ENCODE data around the gene PDE4D. TPM values are rescaled to one million over a fixed set of nuclear protein-coding genes. Genes with fewer than 3 reads are reported as not detected.

Gene PDE4D
- total and polyA plus RNA-seq, 2 of the 4 experiments (the other 2 are of a cell fraction) = 1.4 to 7.9 TPM

DNA sequence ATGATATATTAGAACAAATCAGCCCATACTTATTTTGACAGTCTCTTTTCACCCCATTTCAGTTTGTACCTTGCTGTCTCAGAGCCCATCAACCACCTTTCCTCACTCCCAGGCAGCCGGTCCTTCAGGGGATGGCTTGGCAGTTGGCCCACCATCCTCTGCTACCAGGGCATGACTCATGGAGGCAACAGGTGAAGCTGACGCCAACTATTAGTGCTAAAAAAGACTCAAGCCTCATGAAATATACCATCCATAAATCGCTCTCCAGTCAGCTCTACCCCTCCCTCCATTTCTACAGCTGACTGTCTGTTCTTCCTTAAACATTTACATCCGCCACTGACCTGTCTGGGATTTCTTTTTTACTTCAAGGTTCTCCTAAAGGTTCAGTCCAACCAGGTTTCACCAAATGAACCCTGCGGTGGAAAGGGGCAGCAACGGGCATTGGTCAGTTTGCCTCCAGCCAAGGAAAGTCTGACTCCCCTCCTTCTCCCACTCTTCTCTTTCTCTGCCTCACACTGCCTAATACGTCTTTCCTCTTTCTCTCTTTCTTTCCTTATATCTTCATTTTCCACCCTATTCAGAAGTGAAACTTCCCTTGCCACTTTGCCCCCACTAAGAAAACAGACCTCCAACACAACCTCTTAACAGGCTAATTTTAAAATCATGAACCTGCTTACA lies 871.5 kb downstream of the PDE4D start:
- in situ Hi-C loops (cut with MboI; ENCODE audit: low sequenced_read_pairs) = no loop called here
- H3K9ac ChIP-seq (ENCODE audit: low read depth, low read length) = no peak overlapping the region
- no TSS peak for BruUV-seq (replicated peaks)
- H3K27me3 ChIP-seq (ENCODE audit: control insufficient read depth, insufficient read depth, low read length) = no peaks in the 10 kb centered on the region
- H2BK5ac ChIP-seq (ENCODE audit: low read depth, low read length, poor library complexity, severe bottlenecking) = no peak overlapping the region
- H3K4ac ChIP-seq (ENCODE audit: low read depth, low read length) = no peak overlapping the region
- no peaks in the 10 kb centered on the region for H3K9me3 ChIP-seq (ENCODE audit: control insufficient read depth, insufficient read depth, low read length)
- H3K36me3 ChIP-seq (ENCODE audit: control insufficient read depth, insufficient read depth, low read length) = peaks cover 13% of the 10 kb centered on the region
- peaks cover 10% of the 10 kb centered on the region for H4K20me1 ChIP-seq (ENCODE audit: insufficient read depth, low read length)
- no peak overlapping the region for H2AK9ac ChIP-seq (replicated peaks; ENCODE audit: low read depth, low read length, poor library complexity)
- dilution Hi-C loops (cut with HindIII; ENCODE audit: low sequenced_read_pairs, unreplicated experiment) = no loop called here
- no peak overlapping the region for H3K23ac ChIP-seq (ENCODE audit: low read depth, low read length)
- H4K5ac ChIP-seq (ENCODE audit: low read depth, low read length) = no peak overlapping the region
- no peak overlapping the region for H2BK20ac ChIP-seq (ENCODE audit: low read depth, low read length)
- ATAC-seq (ENCODE audit: low read depth) (no peak), DNase-seq (no peak)
- H3K27ac ChIP-seq (ENCODE audit: insufficient read depth, low read length) = no peak overlapping the region
- H4K91ac ChIP-seq (ENCODE audit: insufficient read depth, low read depth, low read length) = no peak overlapping the region
- no peak overlapping the region for H3K56ac ChIP-seq (ENCODE audit: extremely low read depth, insufficient read depth, low read length)
- no peak overlapping the region for H2AFZ ChIP-seq (replicated peaks; ENCODE audit: low read length, poor library complexity)
- H3K18ac ChIP-seq (ENCODE audit: low read depth, low read length) = no peak overlapping the region
- no peak overlapping the region for H4K8ac ChIP-seq (ENCODE audit: low read depth in 2 of 2, low read length in 2 of 2)
- TF ChIP-seq MAZ (IDR thresholded peaks at IDR 0.05; ENCODE audit: borderline replicate concordance, low read depth, low read length) (no peak), RCOR1 (IDR thresholded peaks at IDR 0.05; ENCODE audit: insufficient replicate concordance, low read length) (no peak), POLR2A (IDR thresholded peaks at IDR 0.05; ENCODE audit: low read depth, low read length) (no peak), MXI1 (IDR thresholded peaks at IDR 0.05; ENCODE audit: borderline replicate concordance, low read depth, low read length) (no peak), RFX5 (IDR thresholded peaks at IDR 0.05; ENCODE audit: low read depth, low read length) (no peak), CHD1 (IDR thresholded peaks at IDR 0.05; ENCODE audit: low read depth, low read length) (no peak), NFE2L2 (IDR thresholded peaks at IDR 0.05; ENCODE audit: low read depth, low read length) (no peak), ELK1 (IDR thresholded peaks at IDR 0.05; ENCODE audit: borderline replicate concordance, low read depth, low read length) (no peak), FOS (IDR thresholded peaks at IDR 0.05; ENCODE audit: low read depth, low read length) (no peak), RAD21 (IDR thresholded peaks at IDR 0.05; ENCODE audit: low read length) (no peak), CEBPB (IDR thresholded peaks at IDR 0.05; ENCODE audit: low read depth, low read length) (no peak), USF2 (IDR thresholded peaks at IDR 0.05; ENCODE audit: low read depth, low read length) (no peak), MAFK (IDR thresholded peaks at IDR 0.05; ENCODE audit: low read depth, low read length) (no peak), SMC3 (IDR thresholded peaks at IDR 0.05; ENCODE audit: low read depth, low read length) (no peak)
- TF ChIP-seq, protein P1, sequence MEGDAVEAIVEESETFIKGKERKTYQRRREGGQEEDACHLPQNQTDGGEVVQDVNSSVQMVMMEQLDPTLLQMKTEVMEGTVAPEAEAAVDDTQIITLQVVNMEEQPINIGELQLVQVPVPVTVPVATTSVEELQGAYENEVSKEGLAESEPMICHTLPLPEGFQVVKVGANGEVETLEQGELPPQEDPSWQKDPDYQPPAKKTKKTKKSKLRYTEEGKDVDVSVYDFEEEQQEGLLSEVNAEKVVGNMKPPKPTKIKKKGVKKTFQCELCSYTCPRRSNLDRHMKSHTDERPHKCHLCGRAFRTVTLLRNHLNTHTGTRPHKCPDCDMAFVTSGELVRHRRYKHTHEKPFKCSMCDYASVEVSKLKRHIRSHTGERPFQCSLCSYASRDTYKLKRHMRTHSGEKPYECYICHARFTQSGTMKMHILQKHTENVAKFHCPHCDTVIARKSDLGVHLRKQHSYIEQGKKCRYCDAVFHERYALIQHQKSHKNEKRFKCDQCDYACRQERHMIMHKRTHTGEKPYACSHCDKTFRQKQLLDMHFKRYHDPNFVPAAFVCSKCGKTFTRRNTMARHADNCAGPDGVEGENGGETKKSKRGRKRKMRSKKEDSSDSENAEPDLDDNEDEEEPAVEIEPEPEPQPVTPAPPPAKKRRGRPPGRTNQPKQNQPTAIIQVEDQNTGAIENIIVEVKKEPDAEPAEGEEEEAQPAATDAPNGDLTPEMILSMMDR (conservative IDR thresholded peaks at IDR 0.05; ENCODE audit: low read depth, low read length) = no peak
- H3K4me3 ChIP-seq (ENCODE audit: insufficient read depth, low read depth, low read length) = no peak overlapping the region
- peaks cover 4% of the 10 kb centered on the region; the same call in 1 of the 2 replicates for H3K4me1 ChIP-seq (ENCODE audit: control insufficient read depth, insufficient read depth, low read length)
- intact Hi-C loops (cut with micrococcal nuclease) = no loop called here
- H3K4me2 ChIP-seq (ENCODE audit: low read depth, low read length) = no peak overlapping the region
- H3K79me1 ChIP-seq (ENCODE audit: low read depth in 1 of 2, low read length in 2 of 2) = peaks cover 28 to 35% of the 10 kb centered on the region in 2 experiments
- H2BK120ac ChIP-seq (ENCODE audit: low read depth, low read length) = no peak overlapping the region
- ChIA-PET CTCF (interaction anchor here (1.1 kb wide), 1 partner anchor 153 kb away, joined by 4 read pairs; no protein-coding TSS in a partner anchor), POLR2A (ENCODE audit: unreplicated experiment) (no interaction called here)
- H2BK15ac ChIP-seq (ENCODE audit: low read depth, low read length) = no peak overlapping the region
- H2AK5ac ChIP-seq (ENCODE audit: low read depth, low read length) = no peak overlapping the region
- H3K14ac ChIP-seq (replicated peaks; ENCODE audit: low read depth, low read length) = no peak overlapping the region
- WGBS, 2 experiments (ENCODE audit: extremely low coverage in 2 of 2, insufficient read length in 1 of 2) = 90 to 100% methylated on average over 1 to 3 of the region's 7 CpGs
- peaks cover 2% of the 10 kb centered on the region; the same call in 1 of the 2 replicates for H3K9me1 ChIP-seq (ENCODE audit: insufficient read depth, low read length)

Data from IMR-90 (cell line).